OCI-LY7 (cell line): ENCODE measurements around the gene ZFP90. TPM values are rescaled to one million over a fixed set of nuclear protein-coding genes. Genes with fewer than 3 reads are reported as not detected.

Experiments used
- BruUV-seq: library from RNA; stranded (reverse); fragments of 400-500 nt; replicated peaks from 2 replicates; lab custom pipeline; 2021; lab: Mats Ljungman, UMichigan
- CTCF ChIA-PET: fragments of 300-600 bp; sonication (Branson Sonifier 250); formaldehyde crosslinking; loops from one replicate; lab custom pipeline; 2022; ENCODE audit warnings: antibody characterized with exemption; ENCODE audit not compliant: unreplicated experiment; lab: Charles Lee
- POLR2A ChIA-PET: fragments of 300-600 bp; sonication (Branson Sonifier 250); formaldehyde crosslinking; loops from one replicate; lab custom pipeline; 2022; ENCODE audit warnings: antibody characterized with exemption; lab: Charles Lee
- DNase-seq: peaks from one replicate; pipeline ENCODE4 v3.0.0-alpha.2; 2015; ENCODE audit warnings: low spot score
- H2AFZ ChIP-seq: fragments of 200-600 bp; sonication (generic), shearing (Covaris generic); 2 replicates; pipeline ENCODE4 v1.6.1; 2014; ENCODE audit warnings: mild to moderate bottlenecking, antibody characterized with exemption, low read length, moderate library complexity
- H3K27ac ChIP-seq: fragments of 200-600 bp; sonication (generic); 2 replicates; pipeline ENCODE4 v1.5.1; 2014; ENCODE audit warnings: mixed run types, low read depth, mild to moderate bottlenecking, moderate library complexity, low read length, inconsistent platforms; ENCODE audit not compliant: poor library complexity, severe bottlenecking
- H3K36me3 ChIP-seq: fragments of 200-600 bp; sonication (generic); 2 replicates; pipeline ENCODE4 v1.6.1; 2014; ENCODE audit warnings: mild to moderate bottlenecking, antibody characterized with exemption, low read length, moderate library complexity, mixed read lengths; ENCODE audit not compliant: insufficient read depth
- H3K4me1 ChIP-seq: fragments of 200-600 bp; sonication (generic); 2 replicates; pipeline ENCODE4 v1.5.1; 2014; ENCODE audit warnings: mild to moderate bottlenecking, low read length; ENCODE audit not compliant: insufficient read depth, poor library complexity, severe bottlenecking
- H3K4me2 ChIP-seq: fragments of 200-600 bp; sonication (generic); 2 replicates; pipeline ENCODE4 v1.6.1; 2014; ENCODE audit warnings: mild to moderate bottlenecking, low read length
- H3K4me3 ChIP-seq: fragments of 200-600 bp; sonication (generic); 2 replicates; pipeline ENCODE4 v1.5.1; 2014; ENCODE audit warnings: mild to moderate bottlenecking, low read depth, low read length; ENCODE audit not compliant: poor library complexity, severe bottlenecking
- H3K79me2 ChIP-seq: fragments of 200-600 bp; sonication (generic); 2 replicates; pipeline ENCODE4 v1.6.1; 2016; ENCODE audit warnings: low read depth, mild to moderate bottlenecking, low read length, moderate library complexity, mixed read lengths; ENCODE audit not compliant: insufficient read depth
- H3K9me2 ChIP-seq: fragments of 200-600 bp; sonication (generic); 2 replicates; pipeline ENCODE4 v1.6.1; 2016; ENCODE audit warnings: mild to moderate bottlenecking, low read length, mixed read lengths; ENCODE audit not compliant: insufficient read depth
- H3K9me3 ChIP-seq: fragments of 200-600 bp; sonication (generic); 2 replicates; pipeline ENCODE4 v1.6.1; 2014; ENCODE audit warnings: mild to moderate bottlenecking, mixed run types, low read length, mixed read lengths
- H4K20me1 ChIP-seq: fragments of 200-600 bp; sonication (generic); 2 replicates; pipeline ENCODE4 v1.6.1; 2014; ENCODE audit warnings: mild to moderate bottlenecking, antibody characterized with exemption, low read length, moderate library complexity, mixed read lengths; ENCODE audit not compliant: insufficient read depth
- EZH2phosphoT487 ChIP-seq: fragments of 200-600 bp; sonication (generic); IDR thresholded peaks from 2 replicates; pipeline ENCODE4 v1.6.1; 2018; ENCODE audit warnings: low read depth, borderline replicate concordance, mild to moderate bottlenecking, mixed run types, antibody characterized with exemption, low read length, moderate library complexity, mixed read lengths
- intact Hi-C: fragments of 100-400 bp; cut with micrococcal nuclease; formaldehyde crosslinking; loops from one replicate; pipeline ENCODE4 v1.10.0; 2022; ENCODE audit not compliant: unreplicated experiment
- total RNA-seq, 2 experiments: library from RNA; depleted of rRNA in 1 of 2; stranded (reverse); fragments of >200 nt in 1 of 2; shearing (Covaris generic) in 1 of 2; gene quantifications; 2 replicates each; pipeline ENCODE4 v1.2.3, GENCODE V29; 2014 to 2022
- TF ChIP-seq, protein P1 (sequence below): fragments of 200-600 bp; sonication (generic); conservative IDR thresholded peaks from 2 replicates; pipeline ENCODE4 v1.5.1; 2014; ENCODE audit warnings: mild to moderate bottlenecking, antibody characterized with exemption, low read length, moderate library complexity, mixed read lengths

The ZFP90 gene
- total RNA-seq, 2 experiments from 2014 or later = 14.1 to 27.0 TPM

DNA sequence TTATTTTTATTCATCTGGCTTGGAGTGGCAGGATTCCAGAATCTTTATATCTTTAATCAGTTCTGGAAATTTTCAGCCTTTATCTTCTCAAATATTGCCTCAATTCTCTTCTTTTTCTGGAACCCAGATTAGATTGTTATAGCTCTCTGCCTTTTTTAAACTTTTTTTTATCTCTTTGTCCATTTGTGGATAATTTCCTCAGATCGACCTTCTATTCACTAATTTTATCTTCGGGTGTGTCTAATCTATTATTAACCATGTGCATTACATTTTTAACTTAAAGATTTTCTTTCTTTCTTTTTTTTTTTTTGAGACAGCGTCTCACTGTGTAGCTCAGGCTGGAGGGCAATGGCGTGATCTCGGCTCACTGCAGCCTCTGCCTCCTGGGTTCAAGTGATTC is 5.2 kb upstream of the ZFP90 start:
- no TSS peak for BruUV-seq
- POLR2A ChIA-PET = interaction anchor here (0.6 to 1.1 kb wide), 5 partner anchors 34 to 795 kb away, joined by 3 to 4 read pairs (median 3); no protein-coding TSS in a partner anchor
- Histone ChIP-seq H4K20me1 (no peaks in the 10 kb centered on the region), H3K4me1 (peaks cover 14% of the 10 kb centered on the region), H3K79me2 (no peaks in the 10 kb centered on the region), H3K9me3 (0 out of 2 replicates have a peak, but pooled peaks cover 5% of the 10 kb centered on the region), H3K4me2 (no peak overlapping the region), H3K9me2 (no peaks in the 10 kb centered on the region), H3K36me3 (no peaks in the 10 kb centered on the region), H3K4me3 (no peak overlapping the region), H3K27ac (no peak overlapping the region), H2AFZ (no peak overlapping the region)
- TF ChIP-seq EZH2phosphoT487 = no peak
- TF ChIP-seq, protein P1, sequence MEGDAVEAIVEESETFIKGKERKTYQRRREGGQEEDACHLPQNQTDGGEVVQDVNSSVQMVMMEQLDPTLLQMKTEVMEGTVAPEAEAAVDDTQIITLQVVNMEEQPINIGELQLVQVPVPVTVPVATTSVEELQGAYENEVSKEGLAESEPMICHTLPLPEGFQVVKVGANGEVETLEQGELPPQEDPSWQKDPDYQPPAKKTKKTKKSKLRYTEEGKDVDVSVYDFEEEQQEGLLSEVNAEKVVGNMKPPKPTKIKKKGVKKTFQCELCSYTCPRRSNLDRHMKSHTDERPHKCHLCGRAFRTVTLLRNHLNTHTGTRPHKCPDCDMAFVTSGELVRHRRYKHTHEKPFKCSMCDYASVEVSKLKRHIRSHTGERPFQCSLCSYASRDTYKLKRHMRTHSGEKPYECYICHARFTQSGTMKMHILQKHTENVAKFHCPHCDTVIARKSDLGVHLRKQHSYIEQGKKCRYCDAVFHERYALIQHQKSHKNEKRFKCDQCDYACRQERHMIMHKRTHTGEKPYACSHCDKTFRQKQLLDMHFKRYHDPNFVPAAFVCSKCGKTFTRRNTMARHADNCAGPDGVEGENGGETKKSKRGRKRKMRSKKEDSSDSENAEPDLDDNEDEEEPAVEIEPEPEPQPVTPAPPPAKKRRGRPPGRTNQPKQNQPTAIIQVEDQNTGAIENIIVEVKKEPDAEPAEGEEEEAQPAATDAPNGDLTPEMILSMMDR = no peak
- intact Hi-C loops = loop anchor here (10.0 kb wide), 1 partner anchor 601 kb away; the partner anchor contains the start of genes CHTF8 and UTP4
- CTCF ChIA-PET = no interaction called here
- no peak for DNase-seq

- ChIA-PET POLR2A (interaction anchor here (0.7 kb wide), 1 partner anchor 9 kb away, joined by 3 read pairs; no protein-coding TSS in a partner anchor), CTCF (interaction anchor here (0.6 to 0.7 kb wide), 2 partner anchors 54 to 116 kb away, joined by 3 read pairs; no protein-coding TSS in a partner anchor)
- no peaks in the 10 kb centered on the region for H3K79me2 ChIP-seq
- intact Hi-C loops = loop anchor here (10.0 kb wide), 1 partner anchor 599 kb away; the partner anchor contains the start of genes CHTF8 and UTP4
- H3K4me2 ChIP-seq = no peak overlapping the region
- H3K4me3 ChIP-seq = no peak overlapping the region
- no peak overlapping the region for H2AFZ ChIP-seq
- H3K9me3 ChIP-seq = 0 out of 2 replicates have a peak, but pooled peaks cover 5% of the 10 kb centered on the region
- no peaks in the 10 kb centered on the region; the same call in 1 of the 2 replicates for H3K36me3 ChIP-seq
- peaks cover 11% of the 10 kb centered on the region for H3K4me1 ChIP-seq
- H3K9me2 ChIP-seq = no peaks in the 10 kb centered on the region
- TF ChIP-seq EZH2phosphoT487 = no peak
- TF ChIP-seq, protein P1 = no peak
- no peak overlapping the region for H3K27ac ChIP-seq
- no peaks in the 10 kb centered on the region for H4K20me1 ChIP-seq
- no TSS peak for BruUV-seq
- DNase-seq = no peak
These were observed 3.8 kb upstream of the ZFP90 start for GRCh38 chr16:68535331-68535730.

- no peaks in the 10 kb centered on the region for H3K79me2 ChIP-seq
- peak overlapping the region; percentile 35; the same call in 1 of the 2 replicates for H2AFZ ChIP-seq
- ChIA-PET CTCF (no interaction called here), POLR2A (interaction anchor here (0.5 to 0.6 kb wide), 2 partner anchors 296 to 1018 kb away, joined by 3 read pairs; no protein-coding TSS in a partner anchor)
- peaks cover 11% of the 10 kb centered on the region for H3K4me1 ChIP-seq
- peaks cover 28% of the 10 kb centered on the region for H3K36me3 ChIP-seq
- DNase-seq = peak; percentile 46
- TF ChIP-seq, protein P1 = no peak
- no peak for TF ChIP-seq EZH2phosphoT487
- H4K20me1 ChIP-seq = no peaks in the 10 kb centered on the region
- intact Hi-C loops = loop anchor here (10.0 kb wide), 1 partner anchor 595 kb away; the partner anchor contains the start of genes CHTF8 and UTP4
- H3K4me2 ChIP-seq = peak overlapping the region; percentile 98
- peak overlapping the region; percentile 97 for H3K4me3 ChIP-seq
- no TSS peak for BruUV-seq
- H3K27ac ChIP-seq = no peak overlapping the region
- no peaks in the 10 kb centered on the region for H3K9me3 ChIP-seq
- no peaks in the 10 kb centered on the region for H3K9me2 ChIP-seq
These were observed 684 bp downstream of the ZFP90 start for GRCh38 chr16:68539711-68540239.
